ENCODE results near the gene OR4M1. TPM values are rescaled to one million over a fixed set of nuclear protein-coding genes. Genes with fewer than 3 reads are reported as not detected.

OR4M1 gene
- total RNA-seq: not detected in 2 replicates

DNA sequence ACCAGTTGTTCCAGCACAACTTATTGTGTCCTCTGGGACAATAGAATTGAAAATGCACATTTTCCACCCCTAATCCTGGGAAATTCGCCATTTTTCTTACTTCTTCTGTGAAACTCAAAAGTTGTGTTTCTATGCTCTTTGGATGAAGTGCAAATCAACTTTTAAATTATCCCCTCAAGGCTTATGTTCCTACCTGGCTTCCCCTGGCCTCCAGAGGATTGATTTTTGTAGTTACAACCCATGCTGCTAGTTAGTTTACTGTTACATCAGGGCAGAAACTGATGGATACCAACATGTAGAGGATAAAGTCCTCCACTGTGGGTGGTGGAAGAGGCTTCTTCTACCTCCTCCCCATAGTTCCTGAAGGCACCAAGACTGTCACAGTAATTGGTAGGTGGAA is at the start of gene OR4M1:
Gene OR4M1 (plus strand): TSS at position 301 of the 400 bp plus-strand sequence. CDS start 6,819 bp downstream, outside the sequence.

DNA sequence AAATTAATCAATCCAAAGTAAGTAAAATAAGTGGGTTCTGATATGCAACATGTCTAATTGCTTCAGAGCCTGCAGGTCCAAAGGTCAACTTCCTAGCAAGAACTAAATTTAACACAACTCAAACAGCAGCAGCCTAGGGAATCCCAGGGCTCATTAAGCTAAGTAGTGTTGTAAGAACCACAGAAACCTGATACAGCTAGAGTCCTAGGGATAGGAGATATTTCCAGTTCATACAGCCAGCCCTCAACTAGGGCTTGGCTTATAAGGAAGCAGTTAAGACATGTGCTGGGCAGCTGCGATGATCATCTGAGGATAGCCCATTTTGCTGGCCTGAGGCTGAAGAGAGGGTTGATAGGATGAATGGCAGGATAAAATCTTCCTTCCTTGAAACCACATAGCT is 30.0 kb upstream of the OR4M1 start, which contains the start of gene OR4Q3:
Gene OR4Q3 (plus strand): TSS at position 316 of the 400 bp plus-strand sequence.

GRCh38 chr14:19803470-19803869 is 30.2 kb downstream of the OR4M1 start, which contains the start of gene OR4N2:
TSS of gene OR4N2 (plus strand) at chr14:19803770. CDS start at chr14:19827449, 23,679 bp downstream.

Other genes with a start within 250 kb of the OR4M1 start
- gene OR11H2, start 59.6 kb upstream of the OR4M1 start, total RNA-seq: not detected in 2 replicates
- gene OR4Q3, start 29.9 kb upstream of the OR4M1 start, total RNA-seq: not detected in 2 replicates
- gene OR4N2, start 30.3 kb downstream of the OR4M1 start, total RNA-seq: not detected in 2 replicates
- gene OR4K2, start 101.6 kb downstream of the OR4M1 start, total RNA-seq: not detected in 2 replicates
- gene OR4K5, start 147.1 kb downstream of the OR4M1 start, total RNA-seq: not detected in 2 replicates
- gene OR4K1, start 157.4 kb downstream of the OR4M1 start, total RNA-seq: not detected in 2 replicates
- gene OR4K15, start 202.1 kb downstream of the OR4M1 start, total RNA-seq: not detected in 2 replicates
- gene OR4Q2, start 228.7 kb downstream of the OR4M1 start, total RNA-seq: not detected in 2 replicates
- not detected in 2 replicates for gene OR4K14, start 245.8 kb downstream of the OR4M1 start, total RNA-seq

All from hair follicle dermal papilla cell (primary cell).